Activated CD8-positive, alpha-beta memory T cell treated with anti-CD3 and anti-CD28 coated beads for 36 hours (primary cell): ENCODE results near the gene PSORS1C1. TPM values are rescaled to one million over a fixed set of nuclear protein-coding genes. Genes with fewer than 3 reads are reported as not detected.

Experiments used
- CTCF ChIA-PET: fragments of 350-600 bp; sonication (Branson Sonifier 250); formaldehyde crosslinking; loops from one replicate; lab custom pipeline; 2021; ENCODE audit warnings: antibody characterized with exemption; lab: Charles Lee
- POLR2A ChIA-PET: fragments of 350-600 bp; sonication (Branson Sonifier 250); formaldehyde crosslinking; loops from one replicate; lab custom pipeline; 2021; ENCODE audit warnings: antibody characterized with exemption; lab: Charles Lee
- total RNA-seq, 2 experiments: library from RNA; stranded (reverse); gene quantifications; one replicate each; pipeline ENCODE4 v1.2.3, GENCODE V29; 2021

Gene PSORS1C1
- total RNA-seq, 2 experiments from 2014 or later, result not detected

DNA sequence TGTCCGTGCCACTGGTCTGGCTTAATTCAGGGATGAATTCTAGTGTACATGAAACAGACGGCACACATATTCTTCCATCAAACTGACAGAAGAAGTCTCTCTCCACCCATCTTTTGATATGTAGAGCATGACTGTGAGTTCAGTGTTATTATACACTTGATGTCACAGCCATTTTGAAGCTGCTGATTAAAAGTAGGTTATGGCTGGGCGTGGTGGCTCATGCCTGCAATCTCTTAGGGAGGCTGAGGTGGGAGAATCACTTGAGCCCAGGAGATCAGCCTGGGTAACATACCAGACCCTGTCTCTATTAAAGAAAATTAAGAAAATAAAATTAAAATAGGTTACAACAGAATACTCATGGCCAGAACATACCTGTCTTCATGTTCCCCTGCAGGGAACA, 22.9 kb upstream of the PSORS1C1 start:
- ChIA-PET POLR2A (no interaction called here), CTCF (interaction anchor here (4.4 kb wide), 1 partner anchor 12 kb away, joined by 18 read pairs; no protein-coding TSS in a partner anchor)

DNA sequence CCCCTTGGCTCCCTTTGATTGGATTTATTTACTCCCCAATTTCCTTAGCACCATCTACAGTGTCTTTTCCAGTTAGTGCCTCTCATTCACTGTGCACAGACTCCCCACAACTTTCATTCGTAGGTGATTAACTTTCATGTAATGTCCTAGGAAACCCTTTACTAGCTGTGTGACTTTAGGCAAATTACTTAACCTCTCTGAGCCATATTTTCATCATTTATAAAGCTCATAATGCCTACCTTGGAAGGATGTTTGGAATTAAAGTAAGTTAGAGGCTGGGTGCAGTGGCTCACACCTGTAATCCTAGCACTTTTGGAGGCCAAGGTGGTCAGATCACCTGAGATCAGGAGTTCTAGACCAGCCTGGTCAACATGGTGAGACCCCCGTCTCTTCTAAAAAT, 22.4 kb upstream of the PSORS1C1 start:
- ChIA-PET POLR2A (no interaction called here), CTCF (interaction anchor here (0.7 to 4.4 kb wide), 2 partner anchors 13 to 580 kb away, joined by 3 to 18 read pairs; no protein-coding TSS in a partner anchor)

DNA sequence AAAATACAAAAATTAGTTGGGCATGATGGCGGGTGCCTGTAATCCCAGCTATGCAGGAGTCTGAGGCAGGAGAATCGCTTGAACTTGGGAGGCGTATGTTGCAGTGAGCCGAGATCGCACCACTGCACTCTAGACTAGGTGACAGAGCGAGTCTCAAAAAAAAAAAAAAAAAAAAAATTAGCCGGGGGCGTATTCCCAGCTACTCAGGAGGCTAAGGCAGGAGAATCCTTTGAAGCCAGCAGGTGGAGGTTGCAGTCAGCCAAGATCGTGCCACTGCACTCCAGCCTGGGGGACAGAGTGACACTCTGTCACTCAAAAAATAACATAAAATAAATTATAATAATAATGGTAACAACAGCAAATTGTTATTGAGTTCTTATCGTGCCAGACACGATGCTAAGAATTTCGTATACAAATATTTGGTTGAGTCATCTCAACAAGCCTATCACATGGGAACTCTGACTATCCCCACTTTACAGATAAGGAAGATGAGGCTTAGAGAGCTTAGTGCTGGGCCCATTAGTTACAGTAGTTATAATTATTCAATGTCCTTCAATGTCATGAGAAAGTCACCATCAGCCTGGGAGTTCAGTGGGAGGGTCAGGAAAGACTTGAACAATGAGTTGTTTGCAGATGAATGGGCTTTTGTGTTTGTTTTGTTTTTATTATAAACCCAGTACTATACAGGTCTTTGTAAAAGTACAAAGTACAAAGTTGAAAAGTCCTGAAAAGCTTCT, 21.7 kb upstream of the PSORS1C1 start:
- ChIA-PET CTCF (interaction anchor here (0.7 to 4.4 kb wide), 4 partner anchors 13 to 580 kb away, joined by 3 to 18 read pairs (median 4); no protein-coding TSS in a partner anchor), POLR2A (no interaction called here)

DNA sequence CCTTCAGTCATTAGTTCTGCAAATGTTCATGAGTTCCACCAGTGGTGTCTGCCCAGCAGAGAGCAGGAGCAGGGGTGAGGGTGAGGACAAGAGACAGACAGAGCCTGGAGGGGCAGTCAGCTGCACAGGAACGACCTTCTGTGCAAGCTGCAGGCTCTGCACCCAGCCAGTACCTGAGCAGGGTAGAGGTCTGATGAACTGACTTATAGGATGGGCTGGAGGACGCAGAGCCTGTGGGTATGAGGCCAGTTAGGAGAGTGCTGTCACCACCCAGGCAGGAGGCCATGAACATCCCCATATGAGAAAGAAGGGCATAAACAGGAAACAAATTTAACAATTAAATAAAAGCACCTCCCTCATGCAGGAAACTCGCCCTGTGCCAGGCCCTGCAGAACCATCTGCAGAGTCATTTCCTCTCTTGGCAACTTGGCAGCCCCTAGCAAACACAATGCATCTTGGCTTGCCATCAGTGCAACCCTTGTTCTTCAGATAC, 20.2 kb upstream of the PSORS1C1 start:
- ChIA-PET POLR2A (no interaction called here), CTCF (interaction anchor here (0.8 kb wide), 1 partner anchor 266 kb away, joined by 3 read pairs; no protein-coding TSS in a partner anchor)

DNA sequence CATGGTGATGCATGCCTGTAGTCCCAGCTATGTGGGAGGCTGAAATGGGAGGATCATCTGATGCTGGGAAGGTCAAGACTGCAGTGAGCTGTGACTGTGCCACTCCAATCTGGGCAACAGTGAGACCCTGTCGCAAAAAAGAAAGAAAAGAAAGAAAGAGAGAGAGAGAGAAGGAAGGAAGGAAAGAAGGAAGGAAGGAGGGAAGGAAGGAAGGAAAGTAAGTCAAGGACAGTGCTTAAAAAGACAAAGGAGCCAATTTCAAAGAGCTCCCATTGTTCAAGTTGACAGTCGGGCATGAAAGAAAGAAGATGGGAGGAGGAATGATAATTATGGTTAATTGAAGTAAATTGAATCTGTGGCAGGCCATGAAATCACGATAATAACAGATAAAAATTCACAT, 18.4 kb upstream of the PSORS1C1 start:
- CTCF ChIA-PET, result interaction anchor here (0.5 kb wide), 1 partner anchor 96 kb away, joined by 3 read pairs; no protein-coding TSS in a partner anchor
- POLR2A ChIA-PET, result no interaction called here

DNA sequence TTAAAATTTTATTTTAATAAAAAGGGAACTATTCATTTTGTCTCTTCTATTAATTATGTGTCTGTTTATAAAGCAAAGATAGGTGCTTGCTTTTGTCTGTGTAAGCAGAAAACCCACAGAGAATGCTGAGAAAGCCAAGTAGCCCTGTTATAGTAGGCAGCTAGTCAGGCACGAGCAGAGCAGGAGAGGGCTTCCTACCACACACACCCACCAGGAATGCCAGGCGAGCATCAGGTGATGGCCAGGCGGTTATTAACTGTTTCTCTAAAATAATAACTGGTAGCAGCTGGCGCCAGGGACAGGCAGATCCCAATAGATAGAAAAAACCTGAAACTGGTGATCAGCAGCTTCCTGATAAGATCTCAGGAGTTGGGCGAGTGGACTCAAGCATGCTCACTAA, 17.9 kb upstream of the PSORS1C1 start:
- ChIA-PET CTCF (interaction anchor here (0.5 kb wide), 1 partner anchor 95 kb away, joined by 3 read pairs; no protein-coding TSS in a partner anchor), POLR2A (no interaction called here)

DNA sequence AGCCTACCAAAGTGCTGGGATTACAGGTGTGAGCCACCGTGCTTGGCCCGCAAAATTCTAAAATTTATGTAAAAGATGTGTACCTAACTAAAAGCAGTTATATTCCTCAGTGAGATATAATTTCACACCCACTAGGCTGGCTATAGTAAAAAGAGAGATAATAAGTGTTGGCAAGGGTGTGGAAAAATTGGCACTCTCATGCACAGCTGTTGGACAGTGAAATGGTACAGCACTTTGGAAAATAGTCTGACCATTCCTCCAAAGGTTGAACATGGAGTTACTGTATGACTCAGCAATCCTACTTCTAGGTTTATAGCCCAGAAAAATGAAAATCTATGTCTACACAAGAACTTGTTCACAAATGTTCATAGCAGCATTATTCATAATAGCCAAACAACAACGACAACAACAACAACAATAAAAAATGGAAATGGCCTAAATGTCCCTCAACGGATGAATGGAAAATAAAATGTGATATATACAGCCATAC, 16.1 kb upstream of the PSORS1C1 start:
- CTCF ChIA-PET, result no interaction called here
- POLR2A ChIA-PET, result no interaction called here

DNA sequence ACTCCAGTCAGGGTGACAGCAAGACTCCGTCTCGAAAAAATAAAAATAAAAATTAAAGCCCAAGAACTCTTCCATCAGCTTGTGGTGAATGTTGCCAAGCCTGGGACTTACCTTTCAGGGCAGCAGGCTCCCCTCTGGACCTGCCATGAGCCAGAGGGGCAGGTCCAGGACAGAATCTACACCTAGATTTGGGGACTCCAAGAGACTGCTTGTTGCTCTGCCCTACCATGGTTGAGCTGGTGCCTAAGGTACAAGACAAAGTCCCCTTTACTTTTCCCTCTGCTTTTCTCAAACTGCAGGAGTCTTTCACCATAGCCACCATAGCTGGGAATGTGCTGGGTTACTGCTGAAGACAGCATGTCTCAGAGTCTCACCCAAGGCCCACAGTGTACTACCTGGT, 11.5 kb upstream of the PSORS1C1 start:
- ChIA-PET POLR2A (interaction anchor here (0.5 kb wide), 1 partner anchor 38 kb away, joined by 6 read pairs; no protein-coding TSS in a partner anchor), CTCF (interaction anchor here (0.6 kb wide), 1 partner anchor 604 kb away, joined by 3 read pairs; no protein-coding TSS in a partner anchor)

DNA sequence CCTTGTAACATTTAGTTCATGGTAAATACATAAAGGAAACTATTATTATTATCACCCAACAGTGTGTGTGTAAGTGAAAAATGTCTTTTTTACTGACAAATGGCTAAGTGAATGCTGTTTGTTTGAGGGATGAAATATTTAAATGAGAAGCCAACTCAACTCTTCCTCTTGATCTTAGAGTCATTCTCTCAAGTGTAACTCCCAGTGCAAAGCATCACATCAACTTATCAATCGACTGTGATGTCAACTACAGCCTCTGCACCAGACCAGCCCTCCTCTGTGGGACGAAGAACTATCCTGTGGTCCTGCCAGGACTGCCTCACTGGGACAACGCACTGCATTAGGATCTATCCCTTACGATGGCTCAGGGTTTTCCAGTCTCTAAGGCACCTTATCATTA, 7.5 kb upstream of the PSORS1C1 start:
- ChIA-PET POLR2A (no interaction called here), CTCF (no interaction called here)

DNA sequence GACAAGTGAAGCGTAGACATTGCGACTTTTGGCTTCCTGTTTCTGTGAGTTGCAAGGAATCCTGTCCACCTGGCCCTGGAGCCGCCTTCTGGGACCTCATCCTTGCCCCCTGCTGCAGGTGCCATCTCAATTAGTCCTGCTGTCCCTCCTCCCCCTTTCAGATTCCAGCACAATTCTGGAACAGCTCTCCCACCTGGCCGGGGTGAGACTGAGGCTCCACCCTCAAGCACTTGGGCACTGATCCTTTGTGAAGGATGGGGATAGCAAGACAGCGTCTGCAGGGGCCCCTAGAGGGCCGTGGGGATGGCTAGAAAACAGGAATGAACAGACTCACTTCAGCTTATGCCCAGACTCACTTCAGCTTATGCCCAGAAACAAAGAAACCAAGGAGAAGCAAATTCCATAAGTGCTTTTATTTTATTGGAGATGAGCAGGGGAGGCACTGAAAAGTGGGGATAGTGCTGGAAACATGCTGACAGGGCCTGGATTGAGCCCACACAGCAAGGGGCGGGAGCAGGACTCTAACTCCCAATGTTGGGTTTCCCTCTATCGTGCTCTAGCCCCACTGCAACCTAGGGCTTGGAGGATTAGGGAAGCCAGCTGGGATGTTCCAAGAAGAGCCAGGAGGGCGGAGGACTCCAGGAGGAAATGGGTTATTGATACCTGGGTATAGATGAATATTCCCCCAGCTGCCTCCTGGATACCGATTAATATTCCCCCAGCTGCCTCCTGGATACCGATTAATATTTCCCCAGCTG, 3.6 kb upstream of the PSORS1C1 start:
- POLR2A ChIA-PET, result no interaction called here

DNA sequence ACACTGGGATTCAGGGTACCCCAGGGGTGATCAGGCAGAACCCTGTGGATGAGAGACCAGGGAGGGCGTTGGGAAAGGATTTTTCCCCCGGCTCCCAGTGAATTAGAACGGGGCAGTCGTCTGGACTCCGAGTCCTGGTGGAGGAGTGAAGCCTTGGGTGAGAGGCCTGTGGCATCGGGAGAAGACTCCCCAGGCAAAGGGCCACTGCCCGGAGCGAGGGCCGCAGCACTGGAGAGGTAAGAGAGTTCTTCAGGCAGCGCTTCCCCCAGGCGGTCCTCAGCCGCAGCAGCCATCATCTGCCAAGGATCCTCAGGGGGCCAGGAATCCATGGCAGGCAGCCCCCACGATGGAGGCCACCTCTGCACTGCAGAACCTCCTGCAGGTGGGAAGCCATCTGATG, 2.9 kb upstream of the PSORS1C1 start:
- CTCF ChIA-PET, result no interaction called here
- POLR2A ChIA-PET, result no interaction called here

More for the DNA sequence above, 3.6 kb upstream of the PSORS1C1 start:
- CTCF ChIA-PET, result no interaction called here

DNA sequence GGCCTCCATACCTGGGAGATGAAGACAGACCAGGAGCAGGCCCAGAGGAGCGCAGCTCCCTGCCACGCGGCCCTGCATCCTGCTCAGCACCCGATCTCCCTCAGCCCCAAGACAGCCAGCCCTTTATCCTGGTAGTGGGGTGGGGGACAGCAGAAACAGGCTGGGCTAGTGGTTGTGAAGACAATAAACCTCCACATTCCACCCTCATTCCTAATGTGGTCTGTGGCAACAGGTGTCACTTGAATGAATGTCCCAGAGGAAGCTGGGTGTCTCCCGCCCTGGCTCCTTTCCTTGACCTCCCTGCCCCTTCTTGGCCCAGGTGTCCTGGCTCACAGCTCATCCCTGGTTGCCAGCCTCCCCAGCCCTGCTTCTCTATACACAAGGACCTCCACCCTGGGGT, 2.1 kb upstream of the PSORS1C1 start, which contains the start of gene C6orf15:
Gene C6orf15 (minus strand): TSS at position 98 of the 400 bp plus-strand sequence. CDS start 20 bp downstream, at position 78.
- ChIA-PET POLR2A (no interaction called here), CTCF (no interaction called here)

DNA sequence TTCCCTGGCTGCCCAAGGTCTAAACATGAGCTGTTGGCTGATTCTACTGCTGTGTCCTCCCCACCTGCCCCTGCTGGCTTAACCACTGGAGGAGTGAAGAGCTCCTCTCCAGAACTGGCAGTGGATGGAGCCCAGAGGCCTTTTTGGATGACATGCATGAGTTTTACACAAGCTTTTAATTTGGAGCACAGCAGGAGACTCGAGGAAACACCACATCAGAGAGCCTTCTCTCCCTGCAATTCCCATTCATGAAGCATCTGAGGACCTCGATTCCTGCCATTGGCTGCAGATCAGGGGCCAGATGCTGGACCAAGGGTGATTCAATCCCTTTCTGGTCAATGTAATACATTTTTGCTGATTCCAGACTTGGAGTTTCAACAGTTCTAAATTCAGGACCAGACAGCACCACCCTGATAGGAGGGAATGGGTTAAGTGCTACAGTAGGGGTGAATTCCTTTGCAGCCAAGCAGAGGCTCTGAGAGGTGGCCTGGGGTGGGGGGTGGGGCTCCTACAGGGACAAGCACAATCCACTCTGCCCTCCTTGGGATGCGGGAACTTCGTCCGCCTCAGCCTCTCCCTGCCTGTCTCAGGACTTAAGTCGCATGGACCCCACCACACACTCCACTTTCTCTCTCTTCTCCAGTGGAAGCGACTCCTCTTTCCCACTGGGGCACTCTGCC, 599 bp upstream of the PSORS1C1 start:
- CTCF ChIA-PET, result interaction anchor here (1.0 kb wide), 1 partner anchor 34 kb away, joined by 3 read pairs; no protein-coding TSS in a partner anchor
- POLR2A ChIA-PET, result no interaction called here

DNA sequence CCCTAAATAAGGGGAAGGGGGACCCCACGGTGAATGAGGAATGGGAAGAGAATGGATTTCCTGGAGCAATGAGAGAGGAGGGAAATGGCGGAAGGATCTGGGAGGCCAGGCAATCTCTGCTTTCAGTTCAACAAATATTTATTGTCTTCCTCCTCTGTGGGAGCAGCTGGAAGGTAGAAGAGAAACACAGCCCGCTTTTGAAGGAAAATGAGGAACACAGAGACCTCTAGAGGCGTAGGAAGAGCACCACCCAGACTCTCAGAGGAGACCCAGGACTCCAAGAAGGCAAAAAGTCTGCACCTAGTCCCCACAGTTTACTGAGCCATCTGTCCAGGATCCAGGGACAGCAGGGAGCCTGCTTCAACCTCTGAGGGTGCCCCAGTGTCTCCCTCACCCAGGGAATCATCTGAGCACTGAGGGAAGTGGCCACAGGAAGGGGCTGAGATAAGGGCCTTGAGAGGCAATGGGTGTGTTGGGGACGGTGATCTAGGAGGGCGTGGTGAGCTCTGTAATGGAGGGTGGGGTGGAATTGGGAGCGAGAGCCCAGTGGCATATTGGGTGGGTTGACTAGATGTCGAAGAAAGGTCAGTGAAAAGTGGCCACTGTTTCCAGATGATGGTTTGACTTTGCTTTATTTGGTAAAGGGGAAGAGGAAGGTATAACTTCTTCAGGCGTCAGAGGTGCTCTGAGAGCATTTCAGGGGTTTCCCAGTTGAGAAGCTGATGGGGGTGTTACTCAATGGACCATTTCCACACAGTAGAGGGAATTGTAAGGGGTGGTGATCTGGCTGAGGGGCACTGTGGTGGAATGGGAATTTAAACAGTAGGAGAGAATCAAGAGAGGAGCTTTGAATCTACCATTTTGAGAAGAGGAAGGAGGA, 610 bp downstream of the PSORS1C1 start:
- POLR2A ChIA-PET, result no interaction called here
- CTCF ChIA-PET, result interaction anchor here (1.3 kb wide), 2 partner anchors 12 to 28 kb away, joined by 3 read pairs; no protein-coding TSS in a partner anchor

DNA sequence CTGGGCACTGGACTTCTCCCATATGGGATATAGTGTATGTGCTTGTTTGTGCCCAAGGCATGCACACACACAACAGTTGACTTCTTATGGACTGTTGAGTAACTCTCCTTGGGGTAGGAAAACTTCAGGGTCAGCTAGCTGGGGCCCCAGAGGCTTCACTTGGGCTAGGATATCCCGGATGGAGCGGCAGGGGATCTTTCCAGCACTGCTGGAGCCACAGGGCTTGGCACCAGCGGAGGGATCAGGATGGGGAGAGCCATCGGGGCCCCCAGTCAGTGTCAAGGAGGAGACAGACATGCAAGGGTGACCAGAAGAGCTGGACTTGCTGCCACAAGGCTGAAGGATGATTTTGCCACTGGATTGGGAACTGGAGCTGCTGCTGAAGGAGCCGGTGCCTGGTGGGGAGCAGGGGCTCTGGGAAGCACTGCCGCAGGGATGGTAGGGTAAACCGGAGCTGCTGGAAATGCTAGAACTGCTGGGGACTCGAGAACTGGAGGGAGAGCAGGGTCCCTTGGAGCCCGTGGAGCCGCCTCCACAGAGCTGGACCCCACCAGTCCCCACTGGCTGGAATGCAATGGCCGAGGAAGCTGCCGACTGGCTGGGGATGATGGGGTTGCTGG, 1.5 kb downstream of the PSORS1C1 start:
- POLR2A ChIA-PET, result no interaction called here
- CTCF ChIA-PET, result interaction anchor here (1.3 kb wide), 2 partner anchors 11 to 29 kb away, joined by 3 read pairs; no protein-coding TSS in a partner anchor

DNA sequence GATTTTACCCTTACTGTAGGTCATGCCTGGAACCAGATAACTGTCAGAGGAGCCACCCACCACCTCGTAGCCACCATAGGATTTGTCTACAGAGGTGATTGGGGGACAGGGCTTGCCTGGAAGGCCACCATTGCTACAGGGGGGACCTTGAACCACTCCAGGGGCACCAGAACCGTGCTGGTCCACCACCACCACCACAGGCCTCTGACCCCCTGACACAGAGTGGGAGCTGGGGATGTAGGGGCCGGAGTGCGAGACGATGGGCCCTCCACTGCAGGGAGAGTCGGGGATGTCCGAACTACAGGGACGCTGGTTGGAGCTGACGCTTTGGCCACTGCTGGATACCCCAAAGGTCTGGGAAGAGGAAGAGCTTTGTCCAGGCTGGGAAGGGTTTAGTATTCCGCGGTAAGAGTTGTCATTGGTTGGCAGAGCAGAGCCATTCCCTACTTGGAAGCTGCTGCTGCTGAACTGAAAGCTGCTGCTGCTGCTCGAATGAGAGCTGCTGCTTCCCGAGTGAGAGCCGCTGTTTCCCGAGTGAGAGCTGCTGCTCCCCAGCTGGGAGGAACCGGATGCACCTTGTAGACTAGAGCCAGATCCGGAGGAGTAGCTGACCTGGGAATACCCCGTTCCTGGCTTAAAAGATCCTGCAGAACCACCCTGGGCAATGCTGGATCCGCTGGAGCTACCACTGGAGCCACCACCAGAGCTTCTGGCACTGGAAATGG, 2.2 kb downstream of the PSORS1C1 start:
- POLR2A ChIA-PET, result no interaction called here
- CTCF ChIA-PET, result interaction anchor here (1.3 kb wide), 1 partner anchor 10 kb away, joined by 3 read pairs; no protein-coding TSS in a partner anchor

DNA sequence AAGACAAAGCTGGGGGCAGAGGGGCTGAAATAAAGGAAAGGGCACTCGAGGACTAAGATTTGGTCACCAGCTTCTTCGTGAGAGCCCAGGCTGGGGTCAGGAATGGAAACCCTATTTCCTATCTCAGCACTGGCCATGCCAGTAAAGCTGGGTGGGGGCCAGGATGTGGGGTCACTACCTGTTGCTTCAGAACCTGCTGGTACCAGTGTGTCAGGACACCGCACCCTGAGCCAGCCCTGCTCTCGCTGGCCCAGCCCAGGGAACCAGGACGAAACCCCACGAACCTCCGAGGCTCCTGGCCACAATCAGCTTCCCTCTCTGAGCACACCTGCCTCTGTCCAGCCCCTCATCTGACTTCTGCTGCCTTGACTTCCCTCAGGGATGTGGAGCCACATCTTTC, 3.6 kb downstream of the PSORS1C1 start:
- ChIA-PET CTCF (interaction anchor here (0.9 kb wide), 1 partner anchor 9 kb away, joined by 6 read pairs; no protein-coding TSS in a partner anchor), POLR2A (no interaction called here)
